Measurements from ENCODE around the gene TIMP3. TPM values are rescaled to one million over a fixed set of nuclear protein-coding genes. Genes with fewer than 3 reads are reported as not detected.

The TIMP3 gene
- total RNA-seq, 1 donor from 2014 or later: 64.2 TPM

DNA sequence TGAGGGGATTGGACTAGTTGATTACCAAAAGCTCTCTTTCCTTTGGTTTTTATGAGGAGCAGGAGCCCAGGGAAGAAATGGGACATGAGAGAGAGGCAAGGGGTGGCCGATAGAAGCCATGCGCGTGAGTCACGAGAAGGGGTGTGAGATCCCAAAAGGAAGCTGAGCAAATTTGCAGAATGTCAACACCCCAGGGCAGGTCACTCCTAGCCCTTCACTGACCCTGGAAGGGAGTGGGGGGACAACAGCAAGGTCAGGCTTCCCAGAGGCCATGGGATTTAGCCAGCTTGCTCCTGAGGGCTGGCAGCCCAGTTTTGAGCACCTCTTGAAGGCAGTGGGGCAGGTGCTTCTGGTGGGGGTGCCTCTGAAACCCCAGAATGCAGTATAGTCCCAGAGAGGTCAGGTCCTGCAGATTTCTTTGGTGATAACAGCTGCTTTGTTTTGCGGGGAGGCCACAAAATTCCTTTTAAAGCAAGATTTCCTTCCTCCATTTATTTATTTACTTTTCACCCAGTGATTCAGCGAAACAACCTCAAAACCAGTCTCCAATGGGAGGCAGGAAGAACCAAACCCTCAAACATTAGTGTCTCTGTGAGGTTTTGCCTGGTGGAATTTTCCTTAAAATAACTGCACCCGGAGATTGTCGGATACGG lies 40.1 kb upstream of the TIMP3 start:
- Histone ChIP-seq H3K9me3 (ENCODE audit: control insufficient read depth in 3 of 3, low read length in 3 of 3) (no peaks in the 10 kb centered on the region), H3K36me3 (ENCODE audit: control insufficient read depth in 3 of 3, insufficient read depth in 3 of 3, low read length in 3 of 3) (no peaks in the 10 kb centered on the region), H3K4me1 (ENCODE audit: control insufficient read depth in 3 of 3, insufficient read depth in 3 of 3, low read length in 3 of 3) (peaks cover 17 to 32% (median 29%) of the 10 kb centered on the region in 3 donors), H3K9ac (ENCODE audit: low read depth in 1 of 3, low read length in 3 of 3) (no peak overlapping the region), H3K4me3 (ENCODE audit: low read length in 3 of 3) (no peak overlapping the region), H3K27ac (ENCODE audit: low read depth, low read length) (peak overlapping the region; percentile 40), H3K27me3 (ENCODE audit: control insufficient read depth in 3 of 3, insufficient read depth in 3 of 3, low read length in 3 of 3) (peaks cover 5 to 9% (median 7%) of the 10 kb centered on the region in 3 donors)

DNA sequence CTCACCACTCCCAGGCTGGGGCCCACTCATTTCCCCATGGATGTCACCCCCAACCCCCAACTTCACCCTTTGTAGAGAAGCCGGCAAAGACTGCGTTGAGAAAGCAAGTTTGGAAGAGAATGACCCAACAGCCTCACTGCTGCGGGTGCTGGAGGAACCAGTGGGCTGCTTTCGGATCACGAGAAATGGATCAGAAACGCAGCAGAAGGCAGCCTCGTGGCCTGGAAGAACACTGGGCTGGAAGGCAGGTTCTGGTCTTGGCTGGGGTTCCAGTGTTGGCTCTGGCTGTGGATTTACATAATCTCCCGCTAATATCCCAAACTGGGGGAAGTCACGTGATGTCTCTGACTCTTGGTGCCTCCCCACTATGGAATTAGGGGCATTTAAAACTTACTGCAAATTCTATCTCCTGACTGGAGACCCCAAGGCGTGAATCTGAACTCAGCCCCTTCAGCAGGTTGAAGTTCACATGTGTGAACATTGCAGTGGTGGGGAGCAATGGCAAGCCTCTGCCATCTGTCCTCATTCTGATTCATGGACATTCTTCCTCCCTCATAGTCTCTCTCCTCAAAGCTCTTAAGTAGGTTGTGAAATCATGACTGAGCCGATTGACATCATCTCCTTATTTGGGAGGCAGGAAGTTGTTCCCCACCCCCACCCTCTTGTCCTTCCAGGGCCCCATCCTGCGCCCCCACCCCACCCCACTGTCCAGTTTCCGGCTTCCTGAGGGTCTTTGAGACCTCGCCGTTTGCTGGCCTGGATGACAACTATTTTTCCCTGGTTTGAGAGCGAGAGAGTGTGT lies 37.0 kb upstream of the TIMP3 start:
- no peak overlapping the region for H3K9ac ChIP-seq (ENCODE audit: low read depth in 1 of 3, low read length in 3 of 3)
- H3K36me3 ChIP-seq (ENCODE audit: control insufficient read depth in 3 of 3, insufficient read depth in 3 of 3, low read length in 3 of 3): no peaks in the 10 kb centered on the region
- peaks cover 17 to 32% (median 29%) of the 10 kb centered on the region in 3 donors for H3K4me1 ChIP-seq (ENCODE audit: control insufficient read depth in 3 of 3, insufficient read depth in 3 of 3, low read length in 3 of 3)

DNA sequence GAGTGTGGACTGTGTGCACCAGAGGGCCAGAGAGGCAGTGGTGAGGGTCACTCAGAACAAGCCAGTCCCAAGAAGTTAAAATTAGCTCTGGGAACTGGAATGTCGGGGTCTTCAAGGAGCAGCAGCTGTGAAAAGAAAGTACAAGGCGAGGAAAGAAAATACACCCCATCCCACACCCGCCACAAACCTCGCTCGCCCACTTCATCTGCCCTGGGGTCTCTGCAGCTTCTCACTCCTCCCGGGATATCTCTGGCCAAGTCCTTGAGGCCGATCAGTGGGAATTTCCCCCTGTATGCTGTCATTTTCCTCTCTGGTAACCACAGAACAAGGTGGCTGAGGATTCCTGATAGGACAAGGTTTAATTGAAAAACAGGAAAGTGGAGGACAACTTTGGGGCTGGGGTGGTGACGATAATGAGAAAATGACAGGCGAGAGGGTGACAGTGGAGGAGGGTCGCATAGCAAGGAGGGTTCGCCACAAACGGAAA lies 36.3 kb upstream of the TIMP3 start:
- H3K4me3 ChIP-seq (ENCODE audit: low read length in 3 of 3): no peak overlapping the region
- no peaks in the 10 kb centered on the region for H3K36me3 ChIP-seq (ENCODE audit: control insufficient read depth in 3 of 3, insufficient read depth in 3 of 3, low read length in 3 of 3)
- peaks cover 4 to 9% (median 7%) of the 10 kb centered on the region in 3 donors for H3K27me3 ChIP-seq (ENCODE audit: control insufficient read depth in 3 of 3, insufficient read depth in 3 of 3, low read length in 3 of 3)
- H3K9me3 ChIP-seq (ENCODE audit: control insufficient read depth in 3 of 3, low read length in 3 of 3): peaks cover 0 to 8% (median 5%) of the 10 kb centered on the region in 3 donors
- peaks cover 17 to 32% (median 29%) of the 10 kb centered on the region in 3 donors for H3K4me1 ChIP-seq (ENCODE audit: control insufficient read depth in 3 of 3, insufficient read depth in 3 of 3, low read length in 3 of 3)
- no peak overlapping the region for H3K9ac ChIP-seq (ENCODE audit: low read depth in 1 of 3, low read length in 3 of 3)
- peak overlapping the region; percentile 37 for H3K27ac ChIP-seq (ENCODE audit: low read depth, low read length)

More for the DNA sequence above, 37.0 kb upstream of the TIMP3 start:
- Histone ChIP-seq H3K27me3 (ENCODE audit: control insufficient read depth in 3 of 3, insufficient read depth in 3 of 3, low read length in 3 of 3) (peaks cover 5 to 9% (median 7%) of the 10 kb centered on the region in 3 donors), H3K4me3 (ENCODE audit: low read length in 3 of 3) (no peak overlapping the region), H3K27ac (ENCODE audit: low read depth, low read length) (peak overlapping the region; percentile 37), H3K9me3 (ENCODE audit: control insufficient read depth in 3 of 3, low read length in 3 of 3) (peaks cover 0 to 8% (median 5%) of the 10 kb centered on the region in 3 donors)

DNA sequence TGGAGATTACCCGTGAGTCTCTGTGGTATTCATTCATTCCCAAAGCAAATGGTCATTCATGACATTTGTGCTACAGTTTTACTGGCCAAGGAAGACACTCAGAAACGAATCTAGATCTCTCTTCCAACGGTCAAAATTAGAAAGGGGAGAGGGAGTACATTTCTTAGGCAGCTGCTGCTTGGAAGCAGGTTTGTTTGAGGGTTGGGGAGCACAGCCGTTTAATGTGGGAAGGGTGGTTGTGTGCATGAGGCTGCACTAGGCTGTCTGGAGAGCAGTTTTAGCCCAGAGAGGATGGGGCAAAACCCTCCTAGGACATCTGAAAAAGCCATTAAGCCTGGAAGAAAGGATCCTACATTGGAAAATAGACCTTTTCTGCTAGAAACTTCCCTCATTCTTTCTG lies 29.7 kb upstream of the TIMP3 start:
- Histone ChIP-seq H3K27ac (ENCODE audit: low read depth, low read length) (no peak overlapping the region), H3K36me3 (ENCODE audit: control insufficient read depth in 3 of 3, insufficient read depth in 3 of 3, low read length in 3 of 3) (no peaks in the 10 kb centered on the region), H3K9ac (ENCODE audit: low read depth in 1 of 3, low read length in 3 of 3) (no peak overlapping the region), H3K27me3 (ENCODE audit: control insufficient read depth in 3 of 3, insufficient read depth in 3 of 3, low read length in 3 of 3) (no peaks in the 10 kb centered on the region), H3K9me3 (ENCODE audit: control insufficient read depth in 3 of 3, low read length in 3 of 3) (peaks cover 0 to 7% (median 5%) of the 10 kb centered on the region in 3 donors), H3K4me1 (ENCODE audit: control insufficient read depth in 3 of 3, insufficient read depth in 3 of 3, low read length in 3 of 3) (no peaks in the 10 kb centered on the region), H3K4me3 (ENCODE audit: low read length in 3 of 3) (no peak overlapping the region)

DNA sequence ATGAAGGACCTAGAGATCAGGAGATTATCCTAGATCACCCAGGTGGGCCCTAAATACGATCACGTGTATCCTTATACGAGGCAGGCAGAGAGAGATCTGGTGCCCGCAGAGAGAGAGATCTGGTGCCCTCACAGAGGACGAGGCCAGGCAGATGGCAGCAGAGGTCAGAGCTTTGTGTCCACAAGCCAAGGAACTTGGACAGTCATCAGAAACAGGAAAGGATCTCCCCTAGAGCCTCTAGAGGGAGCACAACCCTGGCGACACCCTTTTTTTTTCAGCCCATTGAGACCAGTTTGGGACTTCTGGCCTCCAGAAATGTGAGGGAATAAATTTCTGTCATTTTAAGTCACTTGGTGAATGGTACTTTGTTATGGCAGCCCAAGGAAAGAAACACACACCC lies 25.5 kb upstream of the TIMP3 start:
- Histone ChIP-seq H3K9me3 (ENCODE audit: control insufficient read depth in 3 of 3, low read length in 3 of 3) (no peaks in the 10 kb centered on the region), H3K9ac (ENCODE audit: low read depth in 1 of 3, low read length in 3 of 3) (no peak overlapping the region), H3K4me1 (ENCODE audit: control insufficient read depth in 3 of 3, insufficient read depth in 3 of 3, low read length in 3 of 3) (no peaks in the 10 kb centered on the region), H3K27me3 (ENCODE audit: control insufficient read depth in 3 of 3, insufficient read depth in 3 of 3, low read length in 3 of 3) (no peaks in the 10 kb centered on the region), H3K4me3 (ENCODE audit: low read length in 3 of 3) (no peak overlapping the region), H3K27ac (ENCODE audit: low read depth, low read length) (no peak overlapping the region), H3K36me3 (ENCODE audit: control insufficient read depth in 3 of 3, insufficient read depth in 3 of 3, low read length in 3 of 3) (no peaks in the 10 kb centered on the region)

DNA sequence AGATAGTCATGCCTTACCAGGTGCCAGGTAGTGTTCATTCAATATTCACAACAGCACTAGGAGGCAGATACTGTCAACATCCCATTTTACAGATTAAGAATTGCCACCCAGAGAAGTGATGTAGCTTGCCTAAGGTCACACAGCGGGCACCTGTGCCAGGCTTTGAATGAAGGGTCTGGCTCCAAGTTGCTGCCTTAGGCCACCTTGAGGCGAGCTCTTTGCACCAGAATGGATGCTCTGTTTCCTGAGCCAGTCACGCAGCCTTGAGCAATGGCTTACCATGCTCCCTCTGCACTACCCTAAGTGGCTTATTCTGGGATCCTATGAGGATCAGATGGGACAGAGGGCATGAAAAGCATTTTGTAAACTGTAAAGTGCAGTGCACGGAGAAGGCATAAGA lies 25.1 kb upstream of the TIMP3 start:
- Histone ChIP-seq H3K36me3 (ENCODE audit: control insufficient read depth in 3 of 3, insufficient read depth in 3 of 3, low read length in 3 of 3) (no peaks in the 10 kb centered on the region), H3K27ac (ENCODE audit: low read depth, low read length) (no peak overlapping the region), H3K9ac (ENCODE audit: low read depth in 1 of 3, low read length in 3 of 3) (no peak overlapping the region), H3K4me1 (ENCODE audit: control insufficient read depth in 3 of 3, insufficient read depth in 3 of 3, low read length in 3 of 3) (no peaks in the 10 kb centered on the region), H3K4me3 (ENCODE audit: low read length in 3 of 3) (no peak overlapping the region), H3K9me3 (ENCODE audit: control insufficient read depth in 3 of 3, low read length in 3 of 3) (no peaks in the 10 kb centered on the region), H3K27me3 (ENCODE audit: control insufficient read depth in 3 of 3, insufficient read depth in 3 of 3, low read length in 3 of 3) (no peaks in the 10 kb centered on the region)

DNA sequence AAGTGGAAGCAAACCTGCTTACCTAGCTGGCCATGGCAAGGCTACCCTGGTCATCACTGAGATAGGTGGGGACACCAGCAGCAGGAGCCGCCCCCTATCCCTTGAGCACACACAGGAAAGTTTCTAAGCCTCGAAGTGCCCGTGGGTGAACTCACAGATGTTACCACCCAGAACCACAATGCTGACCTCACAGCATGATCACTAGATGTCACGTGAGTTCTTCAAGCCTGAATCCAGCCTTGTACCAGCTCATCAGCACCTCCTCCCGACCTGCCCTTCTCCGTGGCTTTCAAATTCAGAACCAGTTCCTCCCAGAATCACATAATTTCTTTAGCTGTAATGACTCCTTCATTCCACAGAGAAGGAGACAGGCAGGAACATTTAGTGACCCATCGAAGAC lies 24.7 kb upstream of the TIMP3 start:
- no peaks in the 10 kb centered on the region for H3K36me3 ChIP-seq (ENCODE audit: control insufficient read depth in 3 of 3, insufficient read depth in 3 of 3, low read length in 3 of 3)
- H3K4me1 ChIP-seq (ENCODE audit: control insufficient read depth in 3 of 3, insufficient read depth in 3 of 3, low read length in 3 of 3): no peaks in the 10 kb centered on the region
- no peak overlapping the region for H3K27ac ChIP-seq (ENCODE audit: low read depth, low read length)
- no peaks in the 10 kb centered on the region for H3K9me3 ChIP-seq (ENCODE audit: control insufficient read depth in 3 of 3, low read length in 3 of 3)
- H3K27me3 ChIP-seq (ENCODE audit: control insufficient read depth in 3 of 3, insufficient read depth in 3 of 3, low read length in 3 of 3): no peaks in the 10 kb centered on the region
- H3K9ac ChIP-seq (ENCODE audit: low read depth in 1 of 3, low read length in 3 of 3): no peak overlapping the region
- H3K4me3 ChIP-seq (ENCODE audit: low read length in 3 of 3): no peak overlapping the region

DNA sequence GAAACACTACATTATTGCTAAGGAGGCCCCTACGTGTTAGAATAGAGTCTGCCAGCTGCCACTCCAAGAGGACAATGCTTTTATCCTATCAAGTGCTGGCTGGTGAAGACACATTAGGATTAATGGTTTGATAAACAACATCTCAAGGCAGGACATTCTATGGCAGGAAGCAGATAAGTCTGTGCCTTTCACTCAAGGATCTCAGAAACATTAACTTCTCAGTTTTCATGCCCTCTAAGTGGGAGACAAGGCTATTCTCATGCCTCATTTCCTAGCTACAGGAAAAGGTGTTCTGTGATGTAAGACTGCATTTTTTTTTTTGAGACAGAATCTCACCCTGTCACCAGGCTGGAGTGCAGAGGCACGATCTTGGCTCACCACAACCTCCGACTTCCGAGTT lies 23.5 kb upstream of the TIMP3 start:
- H3K27ac ChIP-seq (ENCODE audit: low read depth, low read length): no peak overlapping the region
- H3K36me3 ChIP-seq (ENCODE audit: control insufficient read depth in 3 of 3, insufficient read depth in 3 of 3, low read length in 3 of 3): no peaks in the 10 kb centered on the region
- H3K4me1 ChIP-seq (ENCODE audit: control insufficient read depth in 3 of 3, insufficient read depth in 3 of 3, low read length in 3 of 3): no peaks in the 10 kb centered on the region
- no peaks in the 10 kb centered on the region for H3K27me3 ChIP-seq (ENCODE audit: control insufficient read depth in 3 of 3, insufficient read depth in 3 of 3, low read length in 3 of 3)
- no peak overlapping the region for H3K4me3 ChIP-seq (ENCODE audit: low read length in 3 of 3)
- H3K9me3 ChIP-seq (ENCODE audit: control insufficient read depth in 3 of 3, low read length in 3 of 3): no peaks in the 10 kb centered on the region
- no peak overlapping the region for H3K9ac ChIP-seq (ENCODE audit: low read depth in 1 of 3, low read length in 3 of 3)

DNA sequence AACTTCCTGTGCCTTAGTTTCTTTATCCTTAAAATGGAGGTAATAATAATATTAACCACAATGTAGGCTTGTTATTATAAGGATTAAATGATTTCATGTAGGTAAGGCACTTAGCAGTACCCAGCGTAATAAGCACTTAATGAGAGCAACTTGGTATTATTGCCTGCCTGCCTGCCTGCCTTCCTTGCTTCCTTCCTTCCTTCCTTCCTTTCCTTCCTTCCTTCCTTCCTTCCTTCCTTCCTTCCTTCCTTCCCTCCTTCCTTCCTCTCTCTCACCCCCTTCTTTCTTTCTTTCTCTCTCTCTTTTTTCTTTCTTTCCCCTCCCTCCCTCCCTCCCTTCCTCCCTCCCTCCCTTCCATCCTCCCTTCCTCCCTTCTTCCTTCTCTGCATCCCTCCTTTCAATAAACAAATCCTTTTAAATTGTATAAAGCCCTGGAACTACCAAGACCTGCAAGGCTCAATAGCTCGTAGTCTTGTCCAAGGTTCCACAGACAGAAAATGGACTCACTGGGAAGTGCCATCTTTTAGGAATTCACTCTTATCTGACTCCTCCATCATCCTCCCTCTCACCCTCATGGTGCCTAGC lies 20.7 kb upstream of the TIMP3 start:
- Histone ChIP-seq H3K36me3 (ENCODE audit: control insufficient read depth in 3 of 3, insufficient read depth in 3 of 3, low read length in 3 of 3) (no peaks in the 10 kb centered on the region), H3K4me1 (ENCODE audit: control insufficient read depth in 3 of 3, insufficient read depth in 3 of 3, low read length in 3 of 3) (no peaks in the 10 kb centered on the region), H3K27me3 (ENCODE audit: control insufficient read depth in 3 of 3, insufficient read depth in 3 of 3, low read length in 3 of 3) (no peaks in the 10 kb centered on the region), H3K9me3 (ENCODE audit: control insufficient read depth in 3 of 3, low read length in 3 of 3) (no peaks in the 10 kb centered on the region), H3K27ac (ENCODE audit: low read depth, low read length) (no peak overlapping the region), H3K9ac (ENCODE audit: low read depth in 1 of 3, low read length in 3 of 3) (no peak overlapping the region), H3K4me3 (ENCODE audit: low read length in 3 of 3) (no peak overlapping the region)

DNA sequence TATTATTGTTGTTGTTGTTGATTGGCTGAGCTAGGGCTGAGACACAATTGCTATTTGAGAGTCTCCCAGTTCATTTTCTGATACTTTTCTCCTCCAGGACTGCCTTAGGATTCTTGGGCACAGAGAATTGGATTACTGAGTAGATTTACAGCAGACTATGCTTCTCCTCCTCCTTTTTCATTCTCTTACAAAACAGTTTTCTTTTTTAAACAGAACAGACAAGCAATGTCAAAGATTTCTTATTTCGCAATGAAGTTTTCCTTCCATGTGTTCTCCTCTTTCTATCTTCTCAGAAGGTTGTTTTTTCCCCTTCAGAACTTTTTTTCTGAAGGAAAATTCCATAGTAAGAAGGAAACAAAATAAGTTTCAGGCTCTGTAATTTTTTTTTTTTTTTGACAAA lies 19.8 kb upstream of the TIMP3 start:
- Histone ChIP-seq H3K27me3 (ENCODE audit: control insufficient read depth in 3 of 3, insufficient read depth in 3 of 3, low read length in 3 of 3) (no peaks in the 10 kb centered on the region), H3K4me1 (ENCODE audit: control insufficient read depth in 3 of 3, insufficient read depth in 3 of 3, low read length in 3 of 3) (no peaks in the 10 kb centered on the region), H3K9me3 (ENCODE audit: control insufficient read depth in 3 of 3, low read length in 3 of 3) (no peaks in the 10 kb centered on the region), H3K4me3 (ENCODE audit: low read length in 3 of 3) (no peak overlapping the region), H3K9ac (ENCODE audit: low read depth in 1 of 3, low read length in 3 of 3) (no peak overlapping the region), H3K27ac (ENCODE audit: low read depth, low read length) (no peak overlapping the region), H3K36me3 (ENCODE audit: control insufficient read depth in 3 of 3, insufficient read depth in 3 of 3, low read length in 3 of 3) (no peaks in the 10 kb centered on the region)
